Rectal smooth muscle tissue (tissue), 1 donor: ENCODE data around the gene SLC25A46.
"Not testable (repeated sequence)": the region's sequence is repeated elsewhere in the genome, so short reads cannot be mapped to it uniquely, and the experiment has no call there.

ENCODE experiments used
- H3K27ac ChIP-seq: one replicate; pipeline ENCODE4 v1.7.0; 2013; ENCODE audit warnings: low read depth, low read length, inconsistent platforms
- H3K27me3 ChIP-seq: one replicate; pipeline ENCODE4 v1.7.0; 2013; ENCODE audit warnings: low read length; ENCODE audit not compliant: control insufficient read depth, insufficient read depth
- H3K36me3 ChIP-seq: one replicate; pipeline ENCODE4 v1.7.0; 2013; ENCODE audit warnings: low read length; ENCODE audit not compliant: control insufficient read depth, insufficient read depth
- H3K4me1 ChIP-seq: one replicate; pipeline ENCODE4 v1.7.0; 2013; ENCODE audit warnings: low read length; ENCODE audit not compliant: control insufficient read depth, insufficient read depth
- H3K4me3 ChIP-seq: one replicate; pipeline ENCODE4 v1.7.0; 2013; ENCODE audit warnings: low read length
- H3K9ac ChIP-seq: one replicate; pipeline ENCODE4 v1.7.0; 2013; ENCODE audit warnings: low read length

The SLC25A46 gene

GRCh38 chr5:110769000-110769681, 30.3 kb downstream of the SLC25A46 start:
- Histone ChIP-seq H3K27me3 (no peaks in the 10 kb centered on the region), H3K27ac (no peak overlapping the region), H3K9ac (no peak overlapping the region), H3K36me3 (no peaks in the 10 kb centered on the region), H3K4me1 (no peaks in the 10 kb centered on the region), H3K4me3 (no peak overlapping the region)

- H3K36me3 ChIP-seq, result no peaks in the 10 kb centered on the region
- no peaks in the 10 kb centered on the region for H3K27me3 ChIP-seq
- H3K27ac ChIP-seq, result no peak overlapping the region
- no peak overlapping the region for H3K4me3 ChIP-seq
- no peaks in the 10 kb centered on the region for H3K4me1 ChIP-seq
- no peak overlapping the region for H3K9ac ChIP-seq
Observed at GRCh38 chr5:110770286-110770685, 31.5 kb downstream of the SLC25A46 start.

GRCh38 chr5:110784901-110785300, 46.1 kb downstream of the SLC25A46 start:
- H3K9ac ChIP-seq, result no peak overlapping the region
- H3K27me3 ChIP-seq, result no peaks in the 10 kb centered on the region
- no peaks in the 10 kb centered on the region for H3K4me1 ChIP-seq
- no peak overlapping the region for H3K4me3 ChIP-seq
- no peaks in the 10 kb centered on the region for H3K36me3 ChIP-seq
- H3K27ac ChIP-seq, result no peak overlapping the region

- Histone ChIP-seq H3K9ac (no peak overlapping the region), H3K4me3 (no peak overlapping the region), H3K4me1 (no peaks in the 10 kb centered on the region), H3K27ac (no peak overlapping the region), H3K36me3 (no peaks in the 10 kb centered on the region), H3K27me3 (no peaks in the 10 kb centered on the region)
Observed at GRCh38 chr5:110785356-110785755, 46.5 kb downstream of the SLC25A46 start.

GRCh38 chr5:110788006-110788405, 49.2 kb downstream of the SLC25A46 start:
- H3K36me3 ChIP-seq, H3K4me1 ChIP-seq, H3K4me3 ChIP-seq, H3K9ac ChIP-seq, H3K27ac ChIP-seq, H3K27me3 ChIP-seq: not testable (repeated sequence)

- Histone ChIP-seq H3K36me3 (no peaks in the 10 kb centered on the region), H3K27ac (no peak overlapping the region)
Observed at GRCh38 chr5:110790673-110791072, 51.9 kb downstream of the SLC25A46 start.

GRCh38 chr5:110802998-110803397, 64.2 kb downstream of the SLC25A46 start:
- H3K4me3 ChIP-seq, result no peak overlapping the region

More at GRCh38 chr5:110790673-110791072, 51.9 kb downstream of the SLC25A46 start:
- no peak overlapping the region for H3K4me3 ChIP-seq
- no peak overlapping the region for H3K9ac ChIP-seq
- no peaks in the 10 kb centered on the region for H3K27me3 ChIP-seq
- no peaks in the 10 kb centered on the region for H3K4me1 ChIP-seq

GRCh38 chr5:110803467-110804326, 64.9 kb downstream of the SLC25A46 start:
- no peak overlapping the region for H3K9ac ChIP-seq
- H3K36me3 ChIP-seq, result no peaks in the 10 kb centered on the region
- no peak overlapping the region for H3K4me3 ChIP-seq
- no peaks in the 10 kb centered on the region for H3K4me1 ChIP-seq
- no peak overlapping the region for H3K27ac ChIP-seq
- H3K27me3 ChIP-seq, result no peaks in the 10 kb centered on the region

More at GRCh38 chr5:110802998-110803397, 64.2 kb downstream of the SLC25A46 start:
- Histone ChIP-seq H3K9ac (no peak overlapping the region), H3K27ac (no peak overlapping the region), H3K27me3 (no peaks in the 10 kb centered on the region), H3K36me3 (no peaks in the 10 kb centered on the region), H3K4me1 (no peaks in the 10 kb centered on the region)

GRCh38 chr5:110807169-110807568, 68.4 kb downstream of the SLC25A46 start:
- Histone ChIP-seq H3K4me3 (no peak overlapping the region), H3K9ac (no peak overlapping the region), H3K27ac (no peak overlapping the region), H3K27me3 (no peaks in the 10 kb centered on the region), H3K36me3 (no peaks in the 10 kb centered on the region), H3K4me1 (no peaks in the 10 kb centered on the region)

GRCh38 chr5:110809006-110809405, 70.2 kb downstream of the SLC25A46 start:
- Histone ChIP-seq H3K4me1 (no peaks in the 10 kb centered on the region), H3K4me3 (no peak overlapping the region), H3K27ac (no peak overlapping the region), H3K36me3 (no peaks in the 10 kb centered on the region), H3K27me3 (no peaks in the 10 kb centered on the region), H3K9ac (no peak overlapping the region)
